Subcutaneous abdominal adipose tissue (tissue), 5 donors: ENCODE results near the gene ENPP1.

Experiments
- H3K27ac ChIP-seq: one replicate; pipeline ENCODE4 v1.7.0; 2013; ENCODE audit warnings: low read depth, mild to moderate bottlenecking, inconsistent platforms, low read length, moderate library complexity
- H3K27me3 ChIP-seq, 5 donors: one replicate each; pipeline ENCODE4 v1.7.0; 2013; ENCODE audit warnings: low read length in 5 of 5, inconsistent platforms in 1 of 5; ENCODE audit not compliant: control insufficient read depth in 5 of 5, insufficient read depth in 4 of 5
- H3K36me3 ChIP-seq, 5 donors: one replicate each; pipeline ENCODE4 v1.7.0; 2013; ENCODE audit warnings: low read length in 5 of 5; ENCODE audit not compliant: control insufficient read depth in 5 of 5, insufficient read depth in 5 of 5
- H3K4me1 ChIP-seq, 5 donors: one replicate each; pipeline ENCODE4 v1.7.0; 2013; ENCODE audit warnings: low read length in 5 of 5, mild to moderate bottlenecking in 3 of 5, moderate library complexity in 1 of 5; ENCODE audit not compliant: control insufficient read depth in 5 of 5, insufficient read depth in 5 of 5
- H3K4me3 ChIP-seq, 5 donors: one replicate each; pipeline ENCODE4 v1.7.0; 2013; ENCODE audit warnings: low read length in 5 of 5, low read depth in 1 of 5
- H3K9ac ChIP-seq, 5 donors: one replicate each; pipeline ENCODE4 v1.7.0; 2013; ENCODE audit warnings: low read length in 5 of 5, mild to moderate bottlenecking in 4 of 5, moderate library complexity in 3 of 5
- H3K9me3 ChIP-seq, 5 donors: one replicate each; pipeline ENCODE4 v1.7.0; 2013; ENCODE audit warnings: low read length in 5 of 5; ENCODE audit not compliant: control insufficient read depth in 5 of 5
- donor health status: healthy.
- donor health status: healthy.
- donor health status: healthy.
- donor health status: healthy.
- donor health status: healthy.

ENPP1 gene

GRCh38 chr6:131804131-131804530, 3.7 kb upstream of the ENPP1 start:
- no peaks in the 10 kb centered on the region for H3K9me3 ChIP-seq
- peaks cover 0 to 16% (median 15%) of the 10 kb centered on the region in 5 donors for H3K4me1 ChIP-seq
- H3K36me3 ChIP-seq, result no peaks in the 10 kb centered on the region
- no peak overlapping the region for H3K27ac ChIP-seq
- H3K9ac ChIP-seq, result no peak overlapping the region
- H3K27me3 ChIP-seq, result no peaks in the 10 kb centered on the region
- no peak overlapping the region for H3K4me3 ChIP-seq

GRCh38 chr6:131807321-131807643, 538 bp upstream of the ENPP1 start:
- H3K9ac ChIP-seq, result peak overlapping the region in 2 of 5 donors; percentile 26 to 44
- peak overlapping the region; percentile 74 for H3K27ac ChIP-seq
- H3K36me3 ChIP-seq, result no peaks in the 10 kb centered on the region
- H3K9me3 ChIP-seq, result no peaks in the 10 kb centered on the region
- peak overlapping the region; percentile 63 to 74 (median 71) for H3K4me3 ChIP-seq
- H3K27me3 ChIP-seq, result no peaks in the 10 kb centered on the region
- H3K4me1 ChIP-seq, result peaks cover 0 to 32% (median 16%) of the 10 kb centered on the region in 5 donors

- H3K9me3 ChIP-seq, result no peaks in the 10 kb centered on the region
- no peaks in the 10 kb centered on the region for H3K36me3 ChIP-seq
- peak overlapping the region; percentile 18 for H3K27ac ChIP-seq
- no peaks in the 10 kb centered on the region for H3K27me3 ChIP-seq
- peaks cover 0 to 32% (median 16%) of the 10 kb centered on the region in 5 donors for H3K4me1 ChIP-seq
- peak overlapping the region; percentile 4 to 82 (median 65) for H3K9ac ChIP-seq
- H3K4me3 ChIP-seq, result peak overlapping the region; percentile 66 to 84 (median 75)
Measured at GRCh38 chr6:131808460-131809269, 845 bp downstream of the ENPP1 start.

- Histone ChIP-seq H3K27ac (no peak overlapping the region), H3K4me1 (peaks cover 0 to 32% (median 16%) of the 10 kb centered on the region in 5 donors), H3K9ac (no peak overlapping the region), H3K27me3 (no peaks in the 10 kb centered on the region), H3K4me3 (no peak overlapping the region), H3K9me3 (no peaks in the 10 kb centered on the region), H3K36me3 (no peaks in the 10 kb centered on the region)
Measured at GRCh38 chr6:131811500-131811899, 3.7 kb downstream of the ENPP1 start.

GRCh38 chr6:131813991-131814390, 6.2 kb downstream of the ENPP1 start:
- H3K4me3 ChIP-seq, result no peak overlapping the region
- H3K27me3 ChIP-seq, result no peaks in the 10 kb centered on the region
- H3K9me3 ChIP-seq, result no peaks in the 10 kb centered on the region
- no peak overlapping the region for H3K27ac ChIP-seq
- no peaks in the 10 kb centered on the region for H3K36me3 ChIP-seq
- peaks cover 0 to 18% (median under 1%) of the 10 kb centered on the region in 5 donors for H3K4me1 ChIP-seq
- no peak overlapping the region for H3K9ac ChIP-seq

GRCh38 chr6:131816869-131817268, 9.0 kb downstream of the ENPP1 start:
- Histone ChIP-seq H3K36me3 (no peaks in the 10 kb centered on the region), H3K27me3 (no peaks in the 10 kb centered on the region), H3K4me1 (peaks cover 0 to 7% (median 4%) of the 10 kb centered on the region in 5 donors), H3K9me3 (no peaks in the 10 kb centered on the region), H3K9ac (no peak overlapping the region), H3K27ac (no peak overlapping the region), H3K4me3 (no peak overlapping the region)

- H3K9me3 ChIP-seq, result no peaks in the 10 kb centered on the region
- H3K9ac ChIP-seq, result no peak overlapping the region
- H3K27ac ChIP-seq, result no peak overlapping the region
- peaks cover 0 to 7% (median 4%) of the 10 kb centered on the region in 5 donors for H3K4me1 ChIP-seq
- no peak overlapping the region for H3K4me3 ChIP-seq
- no peaks in the 10 kb centered on the region for H3K36me3 ChIP-seq
- H3K27me3 ChIP-seq, result no peaks in the 10 kb centered on the region
Measured at GRCh38 chr6:131819572-131820124, 11.8 kb downstream of the ENPP1 start.

- H3K4me1 ChIP-seq, result peaks cover 0 to 11% (median 4%) of the 10 kb centered on the region in 5 donors
- H3K27ac ChIP-seq, result no peak overlapping the region
Measured at GRCh38 chr6:131821010-131821807, 13.4 kb downstream of the ENPP1 start.

GRCh38 chr6:131822119-131822518, 14.3 kb downstream of the ENPP1 start:
- Histone ChIP-seq H3K4me1 (peaks cover 0 to 15% (median 4%) of the 10 kb centered on the region in 5 donors), H3K27ac (no peak overlapping the region), H3K9me3 (no peaks in the 10 kb centered on the region), H3K27me3 (no peaks in the 10 kb centered on the region), H3K4me3 (no peak overlapping the region), H3K36me3 (no peaks in the 10 kb centered on the region), H3K9ac (no peak overlapping the region)

More at GRCh38 chr6:131821010-131821807, 13.4 kb downstream of the ENPP1 start:
- Histone ChIP-seq H3K36me3 (no peaks in the 10 kb centered on the region), H3K4me3 (no peak overlapping the region), H3K9me3 (no peaks in the 10 kb centered on the region), H3K27me3 (no peaks in the 10 kb centered on the region), H3K9ac (no peak overlapping the region)
